ENCODE data around the gene ACOD1.

ACOD1 gene

GRCh38 chr13:76939215-76939614 lies 9.1 kb upstream of the ACOD1 start:
- Mint-ChIP-seq H3K36me3 (ENCODE audit: low read depth) (no peaks in the 10 kb centered on the region), H3K4me1 (peaks cover 11% of the 10 kb centered on the region), H3K27me3 (ENCODE audit: low read depth) (peaks cover 6% of the 10 kb centered on the region), H3K9me3 (peaks cover 6% of the 10 kb centered on the region), H3K27ac (no peak overlapping the region), H3K4me3 (no peak overlapping the region)
- TF ChIP-seq, protein P1, sequence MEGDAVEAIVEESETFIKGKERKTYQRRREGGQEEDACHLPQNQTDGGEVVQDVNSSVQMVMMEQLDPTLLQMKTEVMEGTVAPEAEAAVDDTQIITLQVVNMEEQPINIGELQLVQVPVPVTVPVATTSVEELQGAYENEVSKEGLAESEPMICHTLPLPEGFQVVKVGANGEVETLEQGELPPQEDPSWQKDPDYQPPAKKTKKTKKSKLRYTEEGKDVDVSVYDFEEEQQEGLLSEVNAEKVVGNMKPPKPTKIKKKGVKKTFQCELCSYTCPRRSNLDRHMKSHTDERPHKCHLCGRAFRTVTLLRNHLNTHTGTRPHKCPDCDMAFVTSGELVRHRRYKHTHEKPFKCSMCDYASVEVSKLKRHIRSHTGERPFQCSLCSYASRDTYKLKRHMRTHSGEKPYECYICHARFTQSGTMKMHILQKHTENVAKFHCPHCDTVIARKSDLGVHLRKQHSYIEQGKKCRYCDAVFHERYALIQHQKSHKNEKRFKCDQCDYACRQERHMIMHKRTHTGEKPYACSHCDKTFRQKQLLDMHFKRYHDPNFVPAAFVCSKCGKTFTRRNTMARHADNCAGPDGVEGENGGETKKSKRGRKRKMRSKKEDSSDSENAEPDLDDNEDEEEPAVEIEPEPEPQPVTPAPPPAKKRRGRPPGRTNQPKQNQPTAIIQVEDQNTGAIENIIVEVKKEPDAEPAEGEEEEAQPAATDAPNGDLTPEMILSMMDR (IDR thresholded peaks at IDR 0.05; ENCODE audit: unreplicated experiment in 3 of 3), result no peak

- Mint-ChIP-seq H3K36me3 (ENCODE audit: low read depth) (no peaks in the 10 kb centered on the region), H3K4me3 (no peak overlapping the region), H3K27me3 (ENCODE audit: low read depth) (peaks cover 6% of the 10 kb centered on the region), H3K27ac (no peak overlapping the region), H3K9me3 (no peaks in the 10 kb centered on the region), H3K4me1 (peaks cover 7% of the 10 kb centered on the region)
- TF ChIP-seq, protein P1 (IDR thresholded peaks at IDR 0.05; ENCODE audit: unreplicated experiment in 3 of 3), result no peak
Measured at GRCh38 chr13:76942363-76942762, 5.9 kb upstream of the ACOD1 start.

- Mint-ChIP-seq H3K27ac (no peak overlapping the region), H3K4me3 (no peak overlapping the region), H3K27me3 (ENCODE audit: low read depth) (peaks cover 6% of the 10 kb centered on the region), H3K36me3 (ENCODE audit: low read depth) (no peaks in the 10 kb centered on the region), H3K4me1 (no peaks in the 10 kb centered on the region), H3K9me3 (no peaks in the 10 kb centered on the region)
- TF ChIP-seq, protein P1 (IDR thresholded peaks at IDR 0.05; ENCODE audit: unreplicated experiment in 3 of 3), result no peak
Measured at GRCh38 chr13:76943646-76944045, 4.7 kb upstream of the ACOD1 start.

DNA sequence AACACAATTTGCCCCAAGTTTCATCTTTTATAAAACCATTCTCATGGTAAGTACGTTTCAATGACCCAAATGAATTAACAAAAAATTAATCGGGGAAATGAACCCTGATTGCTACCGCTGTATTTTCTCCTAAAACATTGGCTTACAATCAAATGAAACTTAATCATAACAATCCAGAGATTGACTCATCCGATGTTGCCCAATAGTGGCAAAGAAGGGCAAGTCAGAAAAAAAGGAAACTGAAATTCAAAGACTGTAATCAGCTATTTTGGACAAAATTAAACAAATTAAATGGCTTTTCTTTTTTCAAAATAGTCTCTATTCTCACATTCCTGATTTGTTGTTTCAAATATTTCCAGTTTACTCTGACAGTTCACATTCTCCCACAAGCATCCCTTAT lies 3.9 kb upstream of the ACOD1 start:
- Mint-ChIP-seq H3K27me3 (ENCODE audit: low read depth) (peaks cover 6% of the 10 kb centered on the region), H3K27ac (no peak overlapping the region), H3K36me3 (ENCODE audit: low read depth) (no peaks in the 10 kb centered on the region), H3K9me3 (no peaks in the 10 kb centered on the region), H3K4me3 (no peak overlapping the region), H3K4me1 (no peaks in the 10 kb centered on the region)
- TF ChIP-seq, protein P1 (IDR thresholded peaks at IDR 0.05; ENCODE audit: unreplicated experiment in 3 of 3), result no peak

- no peak overlapping the region for H3K4me3 Mint-ChIP-seq
- H3K4me1 Mint-ChIP-seq, result peaks cover 7% of the 10 kb centered on the region
- no peaks in the 10 kb centered on the region for H3K36me3 Mint-ChIP-seq (ENCODE audit: low read depth)
- H3K27me3 Mint-ChIP-seq (ENCODE audit: low read depth), result peaks cover 5% of the 10 kb centered on the region
- no peak overlapping the region for H3K27ac Mint-ChIP-seq
- H3K9me3 Mint-ChIP-seq, result no peaks in the 10 kb centered on the region
- TF ChIP-seq, protein P1 (IDR thresholded peaks at IDR 0.05; ENCODE audit: unreplicated experiment in 3 of 3), result no peak
Measured at GRCh38 chr13:76950101-76950500, 1.8 kb downstream of the ACOD1 start.

- H3K27ac Mint-ChIP-seq, result no peak overlapping the region
- TF ChIP-seq, protein P1 (IDR thresholded peaks at IDR 0.05; ENCODE audit: unreplicated experiment in 3 of 3), result no peak
- H3K4me3 Mint-ChIP-seq, result no peak overlapping the region
- H3K9me3 Mint-ChIP-seq, result peaks cover 9% of the 10 kb centered on the region
- H3K4me1 Mint-ChIP-seq, result peaks cover 7% of the 10 kb centered on the region
- H3K36me3 Mint-ChIP-seq (ENCODE audit: low read depth), result no peaks in the 10 kb centered on the region
- peaks cover 5% of the 10 kb centered on the region for H3K27me3 Mint-ChIP-seq (ENCODE audit: low read depth)
Measured at GRCh38 chr13:76953968-76954367, 5.7 kb downstream of the ACOD1 start.

All from nephron (organoid).